Activated CD4-positive, alpha-beta T cell treated with anti-CD3 and anti-CD28 coated beads for 1 hour (primary cell): Measurements from ENCODE around the gene ATF4.

ENCODE experiments used
- DNase-seq: peaks from one replicate; pipeline ENCODE4 v3.0.0-alpha.2; 2020

Gene ATF4

GRCh38 chr22:39562839-39563489 lies 42.6 kb downstream of the ATF4 start:
- no peak for DNase-seq

GRCh38 chr22:39563571-39564428 lies 43.4 kb downstream of the ATF4 start:
- DNase-seq = no peak

GRCh38 chr22:39565414-39565944 lies 45.1 kb downstream of the ATF4 start:
- no peak for DNase-seq

GRCh38 chr22:39567135-39567946 lies 47.0 kb downstream of the ATF4 start:
- peak; percentile 26 for DNase-seq

GRCh38 chr22:39568278-39568981 lies 48.1 kb downstream of the ATF4 start:
- no peak for DNase-seq

GRCh38 chr22:39569066-39569465 lies 48.7 kb downstream of the ATF4 start:
- no peak for DNase-seq

GRCh38 chr22:39570226-39570625 lies 49.9 kb downstream of the ATF4 start:
- DNase-seq = no peak

GRCh38 chr22:39570665-39571064 lies 50.3 kb downstream of the ATF4 start, which contains the start of gene CACNA1I:
Gene CACNA1I, plus strand, starts transcription at chr22:39570753. Its CDS starts 0 bp downstream, at chr22:39570753.
- no peak for DNase-seq

- DNase-seq = no peak
These were observed 51.2 kb downstream of the ATF4 start for GRCh38 chr22:39571538-39571937.
